Measurements from ENCODE around the gene CCT2. TPM values are rescaled to one million over a fixed set of nuclear protein-coding genes. Genes with fewer than 3 reads are reported as not detected.

CCT2 gene
- total RNA-seq, 4 donors from 2014 or later = 49.4 to 86.4 (median 61.1) TPM

- no peak for DNase-seq (ENCODE audit: low spot score in 2 of 2)
- TF ChIP-seq POLR2A (IDR thresholded peaks at IDR 0.05) (no peak), CTCF (IDR thresholded peaks at IDR 0.05) (no peak)
- intact Hi-C loops (cut with DNase I; ENCODE audit: low total_unique reads) = no loop called here
- WGBS, 2 donors = 98 to 100% methylated on average over 2 of the region's 2 CpGs
- no peak overlapping the region for H3K4me3 ChIP-seq (ENCODE audit: low read depth, poor library complexity, severe bottlenecking)
Observed at GRCh38 chr12:69563166-69563762, 22.0 kb upstream of the CCT2 start.

- H3K4me3 ChIP-seq (ENCODE audit: low read depth, poor library complexity, severe bottlenecking) = no peak overlapping the region
- intact Hi-C loops (cut with DNase I; ENCODE audit: low total_unique reads) = no loop called here
- DNase-seq (ENCODE audit: low spot score in 2 of 2) = no peak
- no peak for TF ChIP-seq CTCF (IDR thresholded peaks at IDR 0.05)
- TF ChIP-seq POLR2A (IDR thresholded peaks at IDR 0.05) = no peak
- 79 to 83% methylated on average over 3 of the region's 3 CpGs for WGBS, 2 donors
Observed at GRCh38 chr12:69566603-69567002, 18.7 kb upstream of the CCT2 start.

- 76 to 92% methylated on average over 4 of the region's 4 CpGs for WGBS, 2 donors
- TF ChIP-seq POLR2A (IDR thresholded peaks at IDR 0.05) = no peak
- TF ChIP-seq CTCF (IDR thresholded peaks at IDR 0.05) = no peak
- intact Hi-C loops (cut with DNase I; ENCODE audit: low total_unique reads) = no loop called here
- no peak for DNase-seq (ENCODE audit: low spot score in 2 of 2)
- no peak overlapping the region for H3K4me3 ChIP-seq (ENCODE audit: low read depth, poor library complexity, severe bottlenecking)
Observed at GRCh38 chr12:69569236-69569635, 16.0 kb upstream of the CCT2 start.

DNA sequence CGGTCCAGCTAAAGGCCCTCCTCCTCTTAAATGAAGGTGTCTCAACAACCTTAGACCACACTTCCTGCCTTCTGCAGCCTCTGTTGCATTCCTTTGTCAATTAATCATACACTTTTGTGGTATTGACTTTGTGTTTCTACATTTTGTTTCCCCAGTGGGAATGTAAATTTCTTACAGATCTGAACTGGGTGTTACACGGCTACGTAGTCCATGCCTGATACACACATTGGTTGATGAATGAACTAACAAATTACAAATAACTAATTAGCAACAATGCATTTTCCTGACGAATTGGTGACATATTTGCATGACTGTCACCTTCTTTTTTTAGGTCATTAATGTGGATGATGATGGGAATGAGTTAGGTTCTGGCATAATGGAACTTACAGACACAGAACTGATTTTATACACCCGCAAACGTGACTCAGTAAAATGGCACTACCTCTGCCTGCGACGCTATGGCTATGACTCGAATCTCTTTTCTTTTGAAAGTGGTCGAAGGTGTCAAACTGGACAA is 15.2 kb upstream of the CCT2 start:
- TF ChIP-seq POLR2A (IDR thresholded peaks at IDR 0.05) (no peak), CTCF (IDR thresholded peaks at IDR 0.05) (no peak)
- H3K4me3 ChIP-seq (ENCODE audit: low read depth, poor library complexity, severe bottlenecking) = no peak overlapping the region
- WGBS, 2 donors = 93 to 94% methylated on average over 10 of the region's 10 CpGs
- no peak for DNase-seq (ENCODE audit: low spot score in 2 of 2)
- intact Hi-C loops (cut with DNase I; ENCODE audit: low total_unique reads) = loop anchor here (10.0 kb wide), 1 partner anchor 155 kb away; no protein-coding TSS in a partner anchor

- peak in 1 of 2 donors; percentile 56 for DNase-seq (ENCODE audit: low spot score in 2 of 2)
- TF ChIP-seq CTCF (IDR thresholded peaks at IDR 0.05) (peak in 1 of 3 donors; percentile 19), POLR2A (IDR thresholded peaks at IDR 0.05) (no peak)
- intact Hi-C loops (cut with DNase I; ENCODE audit: low total_unique reads) = loop anchor here (10.0 kb wide), 1 partner anchor 156 kb away; no protein-coding TSS in a partner anchor
- no peak overlapping the region for H3K4me3 ChIP-seq (ENCODE audit: low read depth, poor library complexity, severe bottlenecking)
- 35 to 45% methylated on average over 6 of the region's 6 CpGs for WGBS, 2 donors
Observed at GRCh38 chr12:69570545-69571399, 14.5 kb upstream of the CCT2 start.

Data from lower leg skin (tissue), 4 donors.